Neural crest cell (in vitro differentiated cells): Measurements from ENCODE around the gene DIS3L2. TPM values are rescaled to one million over a fixed set of nuclear protein-coding genes. Genes with fewer than 3 reads are reported as not detected.

Source experiments
- DNase-seq: peaks from one replicate; pipeline ENCODE4 v3.0.0; 2021; ENCODE audit warnings: low read depth, mixed read lengths, low spot score
- H3K27ac Mint-ChIP-seq: one replicate; pipeline ENCODE4 v1.8.0; 2021; ENCODE audit warnings: mild to moderate bottlenecking, mixed read lengths; ENCODE audit not compliant: unreplicated experiment
- H3K27me3 Mint-ChIP-seq: 2 replicates; pipeline ENCODE4 v1.8.0; 2021; ENCODE audit warnings: low read depth, mild to moderate bottlenecking, mixed read lengths
- H3K36me3 Mint-ChIP-seq: 2 replicates; pipeline ENCODE4 v1.8.0; 2021; ENCODE audit warnings: low read depth, mild to moderate bottlenecking, mixed read lengths
- H3K4me1 Mint-ChIP-seq: 2 replicates; pipeline ENCODE4 v1.8.0; 2021; ENCODE audit warnings: mixed read lengths
- H3K4me3 Mint-ChIP-seq: one replicate; pipeline ENCODE4 v1.8.0; 2021; ENCODE audit warnings: mild to moderate bottlenecking, mixed read lengths
- H3K9me3 Mint-ChIP-seq: 2 replicates; pipeline ENCODE4 v1.8.0; 2021; ENCODE audit warnings: mixed read lengths
- total RNA-seq: library from RNA; stranded (reverse); gene quantifications from 2 replicates; pipeline ENCODE4 v1.2.1, GENCODE V29; 2021
- TF ChIP-seq, protein P1 (sequence below): fragments of 200-600 bp; sonication (generic); conservative IDR thresholded peaks from 2 replicates; pipeline ENCODE4 v1.5.0; 2021; ENCODE audit warnings: antibody characterized with exemption, mild to moderate bottlenecking

DIS3L2 gene
- total RNA-seq, 1 donor from 2014 or later = 51.9 TPM

DNA sequence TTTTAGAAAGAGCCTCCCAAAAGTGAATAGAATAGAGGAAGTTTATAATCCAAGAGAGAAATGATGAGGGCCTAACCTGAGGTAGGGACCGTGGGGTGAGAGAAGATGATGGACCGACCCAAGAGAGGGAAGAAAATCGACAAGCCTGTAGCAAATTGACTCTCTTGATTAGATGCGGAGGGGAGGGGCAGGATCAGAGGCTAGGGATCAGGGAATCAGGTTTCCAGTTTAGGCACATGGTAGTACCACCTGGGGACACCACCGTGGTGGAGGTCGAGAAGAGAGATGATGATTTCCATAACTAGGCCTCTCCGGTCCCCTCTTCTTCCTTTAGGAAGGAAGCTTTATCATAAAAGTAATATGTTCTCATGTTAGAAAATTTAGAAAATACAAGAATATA is 308.4 kb downstream of the DIS3L2 start:
- H3K36me3 Mint-ChIP-seq = peaks cover 5% of the 10 kb centered on the region
- H3K27ac Mint-ChIP-seq = peak overlapping the region; percentile 70
- peaks cover 2% of the 10 kb centered on the region for H3K9me3 Mint-ChIP-seq
- H3K27me3 Mint-ChIP-seq = no peaks in the 10 kb centered on the region
- TF ChIP-seq, protein P1, sequence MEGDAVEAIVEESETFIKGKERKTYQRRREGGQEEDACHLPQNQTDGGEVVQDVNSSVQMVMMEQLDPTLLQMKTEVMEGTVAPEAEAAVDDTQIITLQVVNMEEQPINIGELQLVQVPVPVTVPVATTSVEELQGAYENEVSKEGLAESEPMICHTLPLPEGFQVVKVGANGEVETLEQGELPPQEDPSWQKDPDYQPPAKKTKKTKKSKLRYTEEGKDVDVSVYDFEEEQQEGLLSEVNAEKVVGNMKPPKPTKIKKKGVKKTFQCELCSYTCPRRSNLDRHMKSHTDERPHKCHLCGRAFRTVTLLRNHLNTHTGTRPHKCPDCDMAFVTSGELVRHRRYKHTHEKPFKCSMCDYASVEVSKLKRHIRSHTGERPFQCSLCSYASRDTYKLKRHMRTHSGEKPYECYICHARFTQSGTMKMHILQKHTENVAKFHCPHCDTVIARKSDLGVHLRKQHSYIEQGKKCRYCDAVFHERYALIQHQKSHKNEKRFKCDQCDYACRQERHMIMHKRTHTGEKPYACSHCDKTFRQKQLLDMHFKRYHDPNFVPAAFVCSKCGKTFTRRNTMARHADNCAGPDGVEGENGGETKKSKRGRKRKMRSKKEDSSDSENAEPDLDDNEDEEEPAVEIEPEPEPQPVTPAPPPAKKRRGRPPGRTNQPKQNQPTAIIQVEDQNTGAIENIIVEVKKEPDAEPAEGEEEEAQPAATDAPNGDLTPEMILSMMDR = no peak
- peaks cover 67% of the 10 kb centered on the region for H3K4me1 Mint-ChIP-seq
- H3K4me3 Mint-ChIP-seq = no peak overlapping the region
- DNase-seq = no peak

DNA sequence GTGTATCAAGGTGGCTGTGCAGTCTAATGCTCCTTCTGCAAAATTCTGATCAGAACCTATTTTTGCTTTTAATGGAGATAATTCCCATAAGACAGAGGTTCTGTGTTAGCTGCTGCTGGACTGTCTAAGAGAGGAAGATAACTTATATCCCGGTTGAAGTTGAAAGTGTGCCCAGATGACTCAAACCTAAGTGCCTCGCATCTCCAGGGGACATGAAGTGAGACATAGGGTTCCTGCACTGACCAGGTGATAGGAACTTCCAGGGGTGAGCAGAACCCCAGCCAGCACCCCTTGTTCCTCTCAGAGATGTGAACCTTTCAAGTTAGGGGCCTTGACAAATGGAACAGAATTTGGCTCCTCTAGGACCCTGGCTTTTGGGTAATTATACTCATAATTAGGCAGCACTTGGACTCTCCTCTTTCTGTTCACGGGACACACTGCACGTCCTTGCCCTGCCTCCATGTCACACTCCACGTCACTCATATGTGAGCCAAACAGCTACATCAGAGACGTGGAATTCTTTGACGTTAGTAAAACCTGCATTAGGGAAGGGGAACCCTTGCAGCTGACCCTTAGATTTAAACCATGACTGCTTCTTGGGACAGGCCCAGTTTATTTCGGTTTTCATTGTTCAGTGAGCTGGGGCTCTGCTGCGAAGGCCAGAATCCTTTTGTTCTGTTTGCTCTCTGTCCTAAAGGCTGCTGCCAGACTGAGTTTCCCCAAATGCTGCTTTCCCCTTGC is 312.6 kb downstream of the DIS3L2 start:
- Mint-ChIP-seq H3K9me3 (peaks cover 6% of the 10 kb centered on the region), H3K27ac (peak overlapping the region; percentile 10), H3K4me3 (no peak overlapping the region), H3K27me3 (no peaks in the 10 kb centered on the region), H3K36me3 (peaks cover 8% of the 10 kb centered on the region), H3K4me1 (peaks cover 71% of the 10 kb centered on the region)
- DNase-seq = no peak
- TF ChIP-seq, protein P1 = no peak

DNA sequence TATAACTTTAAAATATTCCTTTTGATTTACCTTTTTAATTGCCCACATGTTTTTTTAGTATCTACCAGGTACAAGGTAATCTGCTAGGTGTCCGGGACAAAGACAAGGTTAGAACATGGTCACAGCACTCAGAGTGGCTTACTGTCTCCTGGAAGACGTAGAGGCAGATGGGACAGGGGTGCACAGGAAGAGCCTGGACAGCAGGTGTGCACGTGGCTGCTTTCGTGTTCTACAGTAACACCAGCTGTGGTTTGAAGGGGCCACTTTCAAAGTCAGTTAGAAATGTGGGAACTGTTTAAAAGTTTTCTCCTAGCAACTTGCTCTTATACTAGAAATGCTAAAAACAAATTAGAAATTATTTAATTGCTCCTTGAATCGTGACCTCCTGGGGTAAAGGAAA is 314.2 kb downstream of the DIS3L2 start:
- TF ChIP-seq, protein P1 = no peak
- H3K27ac Mint-ChIP-seq = no peak overlapping the region
- no peak for DNase-seq
- H3K9me3 Mint-ChIP-seq = peaks cover 6% of the 10 kb centered on the region
- H3K36me3 Mint-ChIP-seq = peaks cover 14% of the 10 kb centered on the region
- peaks cover 65% of the 10 kb centered on the region for H3K4me1 Mint-ChIP-seq
- no peak overlapping the region for H3K4me3 Mint-ChIP-seq
- no peaks in the 10 kb centered on the region for H3K27me3 Mint-ChIP-seq

DNA sequence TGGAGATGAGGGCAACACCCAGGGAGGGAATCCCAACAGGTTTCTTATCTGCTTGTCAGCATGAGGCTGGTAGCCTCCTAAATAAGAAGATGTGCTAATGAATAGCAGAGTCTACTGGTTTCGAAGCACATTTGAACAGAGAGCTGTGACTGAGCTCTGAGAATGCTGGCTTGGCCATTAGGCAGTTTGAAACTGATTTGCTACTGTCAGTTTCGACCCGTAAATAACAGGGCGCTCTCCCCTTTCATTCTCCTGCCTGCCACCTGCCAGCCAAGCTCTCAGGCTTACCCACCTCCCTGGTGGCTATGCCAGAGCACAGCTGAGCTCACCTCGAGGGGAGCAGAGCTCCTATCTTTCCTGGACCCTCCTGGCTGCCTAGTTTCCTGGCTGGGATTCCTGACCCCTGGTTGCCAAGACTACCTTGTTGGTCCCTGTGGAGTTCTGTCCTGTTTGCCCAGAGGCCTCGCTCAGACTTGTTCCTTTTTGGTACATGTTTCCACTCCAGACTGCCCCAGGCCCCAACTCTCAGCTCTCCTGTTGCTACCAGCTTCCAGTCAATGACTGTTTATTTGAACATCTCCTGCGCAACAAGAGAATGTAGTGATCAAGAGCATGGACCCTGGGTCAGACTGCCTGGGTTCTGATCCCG is 314.7 kb downstream of the DIS3L2 start:
- peaks cover 11% of the 10 kb centered on the region for H3K36me3 Mint-ChIP-seq
- H3K4me3 Mint-ChIP-seq = peak overlapping the region; percentile 28
- no peaks in the 10 kb centered on the region for H3K27me3 Mint-ChIP-seq
- H3K9me3 Mint-ChIP-seq = peaks cover 4% of the 10 kb centered on the region
- no peak overlapping the region for H3K27ac Mint-ChIP-seq
- no peak for DNase-seq
- TF ChIP-seq, protein P1 = no peak
- peaks cover 63% of the 10 kb centered on the region for H3K4me1 Mint-ChIP-seq

DNA sequence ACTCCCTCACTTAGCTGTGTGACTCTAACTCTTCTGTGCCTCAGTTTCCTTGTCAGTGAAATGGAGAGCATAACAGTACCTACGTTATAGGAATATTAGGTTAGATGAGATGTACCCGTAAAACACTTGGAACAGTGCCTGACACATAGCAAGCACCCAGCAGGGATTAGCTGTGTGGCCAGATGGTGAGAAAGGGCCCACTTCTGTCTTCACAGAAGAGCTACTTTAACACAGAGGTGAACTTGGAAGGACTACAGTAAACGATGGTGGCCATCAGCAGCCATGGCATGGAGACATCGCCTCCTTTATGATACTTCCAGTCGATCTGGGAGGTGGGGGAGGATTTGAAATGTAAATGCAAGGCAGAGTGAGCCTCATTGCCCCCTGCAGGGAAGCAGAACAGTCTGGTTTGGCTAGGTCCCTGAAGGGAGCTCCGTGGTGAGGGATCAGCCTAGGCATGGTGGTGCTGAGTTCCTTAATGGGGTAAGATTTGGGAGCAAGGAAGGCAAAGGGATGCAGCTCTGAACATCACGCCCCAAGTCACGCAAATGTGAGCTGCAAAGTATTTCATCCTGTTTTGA is 315.3 kb downstream of the DIS3L2 start:
- Mint-ChIP-seq H3K27me3 (no peaks in the 10 kb centered on the region), H3K36me3 (peaks cover 11% of the 10 kb centered on the region), H3K4me3 (no peak overlapping the region), H3K9me3 (peaks cover 4% of the 10 kb centered on the region), H3K27ac (no peak overlapping the region), H3K4me1 (peaks cover 64% of the 10 kb centered on the region)
- TF ChIP-seq, protein P1 = no peak
- no peak for DNase-seq
